Stomach smooth muscle (tissue), 2 donors: ENCODE data around the gene MERTK.
A peak's percentile ranks its signal among the peaks of the same experiment; 100 is the strongest.
"Not testable (repeated sequence)": the region's sequence is repeated elsewhere in the genome, so short reads cannot be mapped to it uniquely, and the experiment has no call there.

Source experiments
- H3K27ac ChIP-seq: one replicate; pipeline ENCODE4 v1.7.0; 2013; ENCODE audit warnings: mild to moderate bottlenecking, low read length, inconsistent platforms
- H3K27me3 ChIP-seq, 2 donors: one replicate each; pipeline ENCODE4 v1.7.0; 2013; ENCODE audit warnings: low read length in 2 of 2; ENCODE audit not compliant: insufficient read depth in 2 of 2, control insufficient read depth in 1 of 2
- H3K36me3 ChIP-seq, 2 donors: one replicate each; pipeline ENCODE4 v1.7.0; 2013; ENCODE audit warnings: low read length in 2 of 2; ENCODE audit not compliant: control insufficient read depth in 2 of 2, insufficient read depth in 2 of 2
- H3K4me1 ChIP-seq: one replicate; pipeline ENCODE4 v1.7.0; 2013; ENCODE audit warnings: low read length; ENCODE audit not compliant: control insufficient read depth, insufficient read depth
- H3K4me3 ChIP-seq, 2 donors: one replicate each; pipeline ENCODE4 v1.7.0; 2013; ENCODE audit warnings: low read length in 2 of 2
- H3K9ac ChIP-seq, 2 donors: one replicate each; pipeline ENCODE4 v1.7.0; 2013; ENCODE audit warnings: low read length in 2 of 2, mild to moderate bottlenecking in 1 of 2
- H3K9me3 ChIP-seq, 2 donors: one replicate each; pipeline ENCODE4 v1.7.0; 2013; ENCODE audit warnings: low read length in 2 of 2; ENCODE audit not compliant: control insufficient read depth in 2 of 2
- donor health status: healthy.
- donor health status: Pancreatic carcinoma.

MERTK gene

DNA sequence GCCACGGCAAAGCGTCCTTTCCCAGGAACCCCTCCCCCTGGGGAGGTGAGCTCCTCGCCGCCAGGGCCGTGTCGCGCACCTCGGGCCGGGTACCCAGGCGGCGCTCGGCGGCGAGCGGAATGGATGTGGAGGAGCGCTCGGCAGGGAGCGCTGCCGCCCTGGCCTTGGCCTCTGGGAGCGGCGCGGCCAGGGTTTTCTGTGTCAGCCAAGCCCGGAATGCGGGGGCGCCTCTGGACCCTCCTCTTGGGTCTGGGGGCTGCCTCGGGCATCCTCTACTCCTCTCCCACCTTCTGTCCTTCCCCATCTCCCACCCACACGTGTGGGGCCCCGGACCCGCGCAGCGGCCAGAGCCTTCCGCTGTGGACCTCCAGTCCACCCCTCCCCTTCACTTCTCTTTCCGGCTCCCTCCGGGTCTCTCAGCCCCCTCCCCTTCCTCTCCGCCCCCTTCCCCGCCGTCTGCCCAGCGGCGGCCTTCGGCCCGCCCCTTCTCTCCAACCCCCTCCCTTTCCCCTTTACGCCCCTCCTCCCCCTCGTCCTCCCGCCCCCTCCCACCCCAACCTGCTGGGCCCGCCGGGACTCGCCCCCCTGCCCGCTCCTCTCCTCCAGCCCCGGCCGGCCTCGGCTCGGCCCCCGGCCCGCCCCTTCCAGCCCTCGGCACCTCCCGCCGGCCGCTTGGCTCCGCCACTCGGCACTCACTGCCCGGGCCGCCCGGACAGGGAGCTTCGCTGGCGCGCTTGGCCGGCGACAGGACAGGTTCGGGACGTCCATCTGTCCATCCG lies at the start of gene MERTK:
TSS of gene MERTK (plus strand) at position 684 of the 779 bp plus-strand sequence. CDS start 129 bp downstream, outside the sequence.
- H3K27ac ChIP-seq: peak within 1 kb of the TSS; percentile 69
- peak within 1 kb of the TSS; percentile 72 to 80 for H3K9ac ChIP-seq
- peak within 1 kb of the TSS; percentile 78 to 86 for H3K4me3 ChIP-seq
- no peaks in the 10 kb centered on the region for H3K27me3 ChIP-seq
- no peaks in the 10 kb centered on the region for H3K9me3 ChIP-seq
- peaks cover 18% of the 10 kb centered on the region for H3K4me1 ChIP-seq
- no peaks in the 10 kb centered on the region for H3K36me3 ChIP-seq

DNA sequence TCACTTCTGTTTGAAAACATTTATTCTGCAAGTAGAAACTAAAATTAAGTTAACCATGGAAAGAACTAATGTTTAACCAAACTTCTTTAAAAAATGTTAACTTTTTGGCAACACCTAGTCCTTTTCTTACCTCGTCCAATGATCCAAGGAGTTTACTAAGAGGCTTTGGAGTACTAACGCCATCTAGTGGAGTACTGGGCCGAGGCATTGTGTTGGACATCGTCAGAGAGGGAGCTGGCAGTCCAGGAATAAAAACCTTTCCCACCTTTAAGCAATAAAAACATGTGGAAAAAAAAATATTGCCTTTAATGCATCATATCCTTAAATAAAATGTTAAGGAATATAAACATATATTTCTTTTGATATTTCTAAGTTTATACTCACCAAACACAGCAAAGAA lies 47.8 kb upstream of the MERTK start:
- not testable (repeated sequence) for H3K27me3 ChIP-seq, H3K36me3 ChIP-seq, H3K9ac ChIP-seq, H3K4me3 ChIP-seq, H3K9me3 ChIP-seq, H3K4me1 ChIP-seq, H3K27ac ChIP-seq

DNA sequence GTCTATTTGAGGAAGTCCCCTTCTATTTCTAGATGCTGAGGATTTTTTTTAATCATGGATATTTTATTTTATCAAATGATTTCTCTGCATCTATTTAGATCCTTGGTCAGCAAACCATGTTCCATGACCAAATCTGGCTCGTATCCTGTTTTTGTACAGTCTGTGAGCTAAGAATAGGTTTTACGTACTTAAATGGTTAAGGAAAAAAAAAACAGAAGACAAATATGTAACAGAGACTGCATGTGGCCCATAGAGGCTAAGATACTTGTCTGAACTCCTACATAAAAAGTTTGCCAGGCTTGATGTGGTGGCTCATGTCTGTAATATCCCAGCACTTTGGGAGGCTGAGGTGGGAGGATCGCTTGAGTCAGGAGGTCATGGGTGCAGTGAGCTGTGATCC lies 45.9 kb upstream of the MERTK start:
- H3K27me3 ChIP-seq, H3K27ac ChIP-seq, H3K4me3 ChIP-seq, H3K9ac ChIP-seq, H3K9me3 ChIP-seq, H3K4me1 ChIP-seq, H3K36me3 ChIP-seq: not testable (repeated sequence)

DNA sequence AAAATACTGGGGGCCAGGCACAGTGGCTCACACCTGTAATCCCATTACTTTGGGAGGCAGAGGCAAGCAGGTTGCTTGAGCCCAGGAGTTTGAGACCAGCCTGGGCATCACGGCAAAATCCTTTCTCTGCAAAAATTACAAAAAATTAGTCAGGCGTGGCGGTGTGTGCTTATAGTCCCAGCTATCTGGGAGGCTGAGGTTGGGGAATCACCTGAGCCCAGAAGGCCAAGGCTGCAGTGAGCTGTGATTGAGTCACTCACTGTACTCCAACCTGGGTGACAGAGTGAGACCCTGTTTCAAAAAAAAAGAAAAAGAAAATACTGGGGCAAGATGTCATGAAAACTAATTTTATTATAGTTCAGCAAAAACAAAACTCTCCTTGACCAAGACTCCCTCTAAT lies 38.4 kb upstream of the MERTK start:
- H3K9me3 ChIP-seq, H3K9ac ChIP-seq, H3K4me1 ChIP-seq, H3K36me3 ChIP-seq, H3K4me3 ChIP-seq, H3K27ac ChIP-seq, H3K27me3 ChIP-seq: not testable (repeated sequence)

DNA sequence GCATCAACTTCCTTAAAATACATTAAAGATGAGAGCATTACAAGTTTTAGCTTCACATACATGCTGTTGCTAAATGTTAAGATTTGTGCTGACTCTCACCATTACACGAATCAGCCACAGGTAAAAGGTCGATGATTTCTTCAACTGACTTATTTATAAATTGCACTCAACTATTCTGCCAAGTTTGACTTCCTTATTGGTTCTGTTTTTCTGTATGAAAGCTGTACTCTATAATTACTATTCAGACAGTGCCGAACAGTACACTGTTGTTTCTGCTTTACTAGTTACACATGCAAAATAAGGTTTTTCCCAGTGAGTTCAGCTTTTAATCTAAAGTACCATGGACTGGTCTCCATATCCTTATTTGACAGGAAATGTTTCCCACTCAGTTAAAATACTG lies 33.3 kb upstream of the MERTK start:
- not testable (repeated sequence) for H3K36me3 ChIP-seq, H3K9me3 ChIP-seq, H3K9ac ChIP-seq, H3K4me1 ChIP-seq, H3K4me3 ChIP-seq, H3K27me3 ChIP-seq, H3K27ac ChIP-seq

DNA sequence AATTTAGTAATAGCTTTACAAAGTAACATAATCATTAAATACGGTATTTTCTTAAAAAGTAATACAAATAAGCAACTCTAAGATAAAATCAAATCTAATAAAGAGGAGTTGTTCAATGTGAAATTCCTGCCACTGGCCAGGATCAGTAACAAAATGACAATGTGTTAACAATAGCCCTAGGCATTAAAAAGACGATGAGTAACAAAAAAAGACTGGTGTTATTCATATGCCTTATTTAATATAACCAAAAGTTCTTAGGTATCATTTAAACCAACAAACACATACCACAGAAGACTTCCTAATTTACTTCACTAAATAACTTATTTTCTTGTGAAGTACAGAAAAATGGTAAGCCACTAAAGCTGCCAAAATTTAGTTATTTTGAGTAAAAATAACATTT lies 25.6 kb upstream of the MERTK start:
- not testable (repeated sequence) for H3K4me3 ChIP-seq

DNA sequence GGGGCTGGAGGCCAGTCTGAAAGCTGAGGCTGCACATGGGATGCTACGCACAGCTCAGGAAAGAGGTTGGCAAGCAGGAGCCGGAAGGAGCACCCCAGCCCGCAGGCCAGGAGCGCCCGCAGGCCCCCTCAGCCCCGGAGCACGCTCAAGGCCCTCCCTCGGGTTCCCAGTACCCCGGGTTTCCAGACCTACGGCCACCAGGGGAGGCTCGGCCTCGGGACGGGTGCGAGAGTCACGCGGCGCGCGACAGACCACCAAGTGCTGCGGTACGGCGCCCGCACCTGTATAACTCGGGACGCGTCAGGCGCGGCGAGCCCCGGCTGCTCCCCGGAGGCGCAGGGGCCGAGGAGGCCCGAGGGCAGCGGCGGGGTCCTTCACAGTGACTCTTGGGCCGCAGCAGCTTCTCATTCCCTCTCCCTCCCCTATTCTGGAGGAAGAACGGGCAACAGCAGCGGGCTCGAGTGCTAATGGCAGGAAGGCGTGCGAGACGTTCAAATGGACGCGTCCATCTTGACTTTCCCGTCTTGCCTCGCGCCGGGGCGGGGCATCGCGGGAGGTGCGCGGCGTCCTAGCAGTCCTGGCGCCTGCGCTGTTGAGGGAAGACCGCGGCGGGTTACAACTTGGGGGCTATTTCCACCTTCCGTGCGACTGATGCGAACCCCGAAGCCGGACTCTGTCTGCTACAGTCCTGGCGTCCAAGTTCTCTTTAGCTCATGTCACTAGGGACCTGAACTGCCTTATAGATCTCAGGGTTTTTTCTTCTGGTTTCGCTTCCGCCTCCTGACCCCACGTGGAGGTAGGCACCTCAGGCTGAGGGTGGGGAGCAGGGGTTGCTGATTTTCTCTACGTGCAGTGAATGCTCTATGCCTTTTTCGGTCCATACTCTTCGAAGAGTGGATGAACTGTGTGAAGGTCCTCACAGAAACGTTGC lies 14.5 kb upstream of the MERTK start, which contains the start of gene ANAPC1:
TSS of gene ANAPC1 (minus strand) at position 533 of the 931 bp plus-strand sequence. CDS start 3,368 bp downstream, outside the sequence.
- no peaks in the 10 kb centered on the region for H3K9me3 ChIP-seq
- H3K4me3 ChIP-seq: peak within 1 kb of the TSS; percentile 97 to 99
- H3K27ac ChIP-seq: peak within 1 kb of the TSS; percentile 58
- no peaks in the 10 kb centered on the region for H3K27me3 ChIP-seq
- no peaks in the 10 kb centered on the region for H3K36me3 ChIP-seq
- H3K9ac ChIP-seq: peak within 1 kb of the TSS; percentile 84 to 90
- peaks cover 4% of the 10 kb centered on the region for H3K4me1 ChIP-seq

More for the DNA sequence above, 25.6 kb upstream of the MERTK start:
- H3K27me3 ChIP-seq, H3K9me3 ChIP-seq, H3K9ac ChIP-seq, H3K27ac ChIP-seq, H3K4me1 ChIP-seq, H3K36me3 ChIP-seq: not testable (repeated sequence)

DNA sequence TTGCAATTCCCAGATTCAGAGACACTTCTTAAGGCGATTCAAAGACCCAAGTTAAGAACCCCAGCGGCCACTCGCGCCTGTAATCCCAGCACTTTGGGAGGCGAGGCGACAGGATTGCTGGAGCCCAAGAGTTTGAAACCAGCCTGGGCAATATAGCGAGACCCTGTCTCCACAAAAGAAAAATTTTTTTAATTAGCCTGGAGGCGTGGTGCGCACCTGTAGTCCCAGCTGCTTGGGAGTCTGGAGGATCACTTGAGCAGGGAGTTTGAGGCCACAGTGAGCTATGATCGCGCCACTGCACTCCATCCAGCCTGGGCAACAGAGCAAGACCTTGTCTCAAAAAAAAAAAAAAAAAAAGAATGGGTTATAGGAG lies 13.8 kb upstream of the MERTK start:
- Histone ChIP-seq H3K27me3 (no peaks in the 10 kb centered on the region), H3K9me3 (no peaks in the 10 kb centered on the region), H3K4me1 (peaks cover 4% of the 10 kb centered on the region), H3K27ac (peak overlapping the region; percentile 58), H3K4me3 (peak overlapping the region; percentile 97 to 99), H3K9ac (peak overlapping the region; percentile 84 to 90), H3K36me3 (no peaks in the 10 kb centered on the region)

DNA sequence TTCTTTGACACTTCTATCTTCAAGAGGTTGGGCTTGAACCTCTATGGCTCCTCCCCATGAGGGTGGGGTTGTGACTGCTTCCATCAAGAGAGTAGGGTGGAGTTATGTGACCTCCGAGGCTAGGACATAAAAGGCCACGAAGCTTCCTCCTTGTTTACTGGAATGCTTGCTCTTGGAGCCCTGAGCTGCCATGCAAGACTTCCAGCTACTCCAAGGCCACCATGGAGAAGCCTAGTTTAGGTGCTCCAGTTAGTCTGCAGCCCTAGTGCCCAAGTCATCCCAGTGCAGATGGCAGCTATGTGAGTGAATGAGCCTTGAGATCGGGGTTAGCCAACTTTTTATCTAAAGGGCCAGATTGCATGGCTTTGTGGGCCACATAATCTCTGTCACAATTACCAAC lies 2.4 kb upstream of the MERTK start:
- Histone ChIP-seq H3K9ac (no peak overlapping the region), H3K9me3 (no peaks in the 10 kb centered on the region), H3K4me1 (peaks cover 14% of the 10 kb centered on the region), H3K36me3 (no peaks in the 10 kb centered on the region), H3K27ac (no peak overlapping the region), H3K4me3 (no peak overlapping the region), H3K27me3 (no peaks in the 10 kb centered on the region)

DNA sequence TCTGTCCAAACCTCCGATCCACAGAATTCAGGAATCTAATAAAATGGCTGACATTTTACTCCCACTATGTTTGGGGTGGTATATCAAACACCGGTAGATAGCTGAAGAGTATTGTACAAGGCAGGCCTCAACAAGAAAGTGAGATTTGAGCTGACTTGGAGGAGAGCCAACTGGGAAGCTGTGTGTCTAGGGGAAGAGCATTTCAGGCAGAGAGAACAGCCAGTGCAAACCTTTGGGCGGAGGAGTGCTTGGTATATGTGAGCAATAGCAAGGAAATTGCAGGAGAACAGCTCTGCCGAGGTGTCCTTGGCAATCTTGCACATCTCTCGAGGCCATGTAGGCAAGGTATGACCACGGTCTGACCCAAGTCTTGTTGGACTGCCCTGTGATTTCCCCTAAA lies 1.8 kb upstream of the MERTK start:
- H3K27me3 ChIP-seq: no peaks in the 10 kb centered on the region
- no peak overlapping the region for H3K4me3 ChIP-seq
- peaks cover 16% of the 10 kb centered on the region for H3K4me1 ChIP-seq
- no peak overlapping the region for H3K27ac ChIP-seq
- no peaks in the 10 kb centered on the region for H3K36me3 ChIP-seq
- H3K9me3 ChIP-seq: no peaks in the 10 kb centered on the region
- H3K9ac ChIP-seq: no peak overlapping the region

DNA sequence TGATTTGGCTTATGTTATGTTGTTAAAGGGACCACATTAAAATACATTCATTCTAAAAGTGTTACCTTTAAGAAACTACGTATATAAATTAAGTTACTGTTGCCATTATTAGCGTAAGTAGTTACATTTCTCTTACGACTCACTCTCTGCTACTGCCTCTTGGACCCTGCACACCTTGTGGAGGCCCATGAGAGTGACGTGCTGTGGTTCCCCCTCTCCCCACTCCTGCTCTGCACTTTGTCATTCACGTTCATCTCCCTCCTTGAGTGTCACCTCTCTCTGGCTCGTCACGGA lies 830 bp upstream of the MERTK start:
- Histone ChIP-seq H3K27me3 (no peaks in the 10 kb centered on the region), H3K27ac (peak overlapping the region; percentile 69), H3K4me1 (peaks cover 16% of the 10 kb centered on the region), H3K36me3 (no peaks in the 10 kb centered on the region), H3K9ac (peak overlapping the region; percentile 62 to 80), H3K4me3 (peak overlapping the region; percentile 61 to 83), H3K9me3 (no peaks in the 10 kb centered on the region)
